Urothelium cell line (cell line): ENCODE data around the gene CTAG1A.
"Not testable (repeated sequence)": the region's sequence is repeated elsewhere in the genome, so short reads cannot be mapped to it uniquely, and the experiment has no call there.

Source experiments
- DNase-seq: peaks from one replicate; pipeline ENCODE4 v3.0.0; 2011; ENCODE audit warnings: low spot score, mixed read lengths
- FAIRE-seq: peaks from 2 replicates; lab custom pipeline; 2011; peaks lifted over from hg19 to GRCh38; lab: Jason Lieb, UNC

The CTAG1A gene

DNA sequence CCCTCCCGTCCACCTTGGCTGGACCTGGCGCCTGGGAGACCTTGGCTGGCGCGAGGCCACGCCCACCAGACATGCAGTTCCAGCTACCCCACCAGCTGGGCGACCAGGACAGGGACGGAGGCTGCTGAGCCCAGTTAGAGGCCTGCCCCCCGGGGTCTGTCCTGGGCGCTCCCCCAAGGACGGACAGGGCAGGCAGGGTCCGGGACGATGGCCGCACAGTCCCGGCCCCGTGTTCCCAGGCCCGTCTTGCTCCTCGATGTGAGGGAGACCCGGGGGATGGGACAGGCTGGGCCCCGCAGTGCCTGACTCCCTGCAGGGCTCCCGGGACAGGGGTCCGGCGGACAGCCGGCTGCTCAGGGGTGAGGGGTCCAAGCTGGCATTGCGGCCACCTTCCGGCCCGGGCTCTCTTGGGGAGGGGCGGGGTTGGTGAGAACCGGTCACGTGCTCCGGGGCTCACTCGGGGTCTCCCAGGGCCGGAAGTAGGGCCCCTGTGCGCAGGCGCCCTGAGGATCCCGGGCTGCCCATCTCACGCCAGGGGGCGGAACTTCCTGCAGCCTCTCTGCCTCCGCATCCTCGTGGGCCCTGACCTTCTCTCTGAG lies at the start of gene CTAG1A:
Gene CTAG1A (plus strand): TSS at position 549 of the 599 bp plus-strand sequence. CDS start 74 bp downstream, outside the sequence.
- not testable (repeated sequence) for DNase-seq, FAIRE-seq

DNA sequence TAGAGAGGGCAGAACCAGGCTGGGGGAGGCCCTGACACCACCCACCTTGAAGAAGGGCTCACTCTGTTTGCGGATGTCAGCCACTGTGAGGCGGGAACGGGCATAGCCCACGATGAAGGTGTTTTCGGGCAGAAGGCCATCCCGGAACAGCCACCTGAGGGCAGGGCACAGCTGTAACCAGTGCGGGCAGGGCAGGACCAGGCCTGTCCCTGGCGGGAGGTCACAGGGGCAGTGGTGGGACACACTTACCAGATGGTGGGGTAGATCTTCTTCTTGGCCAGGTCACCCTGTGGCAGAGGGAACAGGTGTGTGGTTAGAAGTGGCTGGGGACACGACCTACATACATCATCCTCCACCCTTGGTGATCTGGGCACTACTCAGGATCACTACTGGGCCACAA lies 49.0 kb upstream of the CTAG1A start:
- DNase-seq (no peak), FAIRE-seq (peak; percentile 20)

DNA sequence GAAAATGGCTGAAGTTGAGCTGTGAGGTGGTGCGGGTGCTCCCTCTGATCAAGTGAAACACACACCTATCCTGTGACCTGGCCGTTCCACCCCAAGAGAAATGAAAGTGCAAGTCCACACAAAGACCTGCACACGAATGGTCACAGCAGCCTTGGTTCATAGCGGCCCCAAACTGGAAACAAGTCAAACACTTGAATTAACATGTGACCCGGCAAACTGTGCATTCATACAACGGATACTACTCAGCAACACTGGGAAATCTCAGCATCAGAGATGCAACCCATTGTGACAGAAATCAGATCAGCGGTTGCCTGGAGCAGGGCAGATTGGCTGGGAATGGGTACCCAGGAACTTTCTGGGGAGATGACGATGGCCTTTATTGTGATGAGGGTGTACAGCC lies 45.9 kb upstream of the CTAG1A start:
- FAIRE-seq, result no peak
- no peak for DNase-seq

DNA sequence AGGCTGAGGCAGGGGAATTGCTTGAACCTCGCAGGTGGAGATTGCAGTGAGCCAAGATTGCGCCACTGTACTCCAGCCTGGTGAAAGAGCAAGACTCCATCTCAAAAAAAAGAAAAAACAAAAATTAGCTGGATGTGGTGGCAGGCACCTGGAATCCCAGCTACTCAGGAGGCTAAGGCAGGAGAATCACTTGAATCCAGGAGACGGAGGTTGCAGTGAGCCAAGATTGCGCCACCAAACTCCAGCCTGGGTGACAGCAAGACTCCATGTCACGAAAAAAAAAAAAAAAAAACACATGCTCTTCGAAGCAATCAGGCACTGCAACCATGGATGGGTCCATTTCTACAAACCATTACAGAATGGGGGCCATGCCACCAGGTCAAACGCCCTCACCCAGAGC lies 44.6 kb upstream of the CTAG1A start:
- not testable (repeated sequence) for DNase-seq, FAIRE-seq

DNA sequence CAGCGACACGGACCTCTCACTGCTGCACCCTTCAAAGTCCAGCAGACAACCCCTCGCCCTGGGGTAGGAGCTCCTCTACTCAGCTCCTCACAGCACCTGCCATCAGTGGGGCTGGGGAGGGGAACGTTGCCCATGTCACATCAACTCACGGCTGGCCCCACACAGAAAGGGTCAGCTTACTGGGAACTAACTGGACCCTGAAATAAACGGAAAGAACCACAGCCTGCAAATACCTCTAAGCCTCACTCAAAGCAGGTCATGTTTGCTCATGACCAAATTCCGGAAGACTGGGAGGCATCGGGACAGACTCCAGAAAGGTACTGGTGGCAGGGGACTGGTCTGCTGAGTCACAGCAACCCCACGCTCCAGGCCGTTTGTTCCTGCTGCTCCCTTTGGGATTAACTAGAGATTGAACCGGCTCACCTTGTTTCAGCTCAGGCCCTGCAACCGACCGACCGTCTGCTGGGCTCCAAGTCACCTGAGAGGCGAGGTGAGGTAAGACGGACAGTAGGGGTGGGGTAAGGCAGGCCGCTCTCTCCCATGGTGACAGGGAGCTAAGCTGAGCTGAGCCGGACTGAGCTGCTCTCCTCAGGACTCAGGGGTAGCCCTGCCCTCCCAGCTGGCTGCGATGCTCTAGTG lies 43.9 kb upstream of the CTAG1A start:
- DNase-seq (no peak), FAIRE-seq (no peak)

DNA sequence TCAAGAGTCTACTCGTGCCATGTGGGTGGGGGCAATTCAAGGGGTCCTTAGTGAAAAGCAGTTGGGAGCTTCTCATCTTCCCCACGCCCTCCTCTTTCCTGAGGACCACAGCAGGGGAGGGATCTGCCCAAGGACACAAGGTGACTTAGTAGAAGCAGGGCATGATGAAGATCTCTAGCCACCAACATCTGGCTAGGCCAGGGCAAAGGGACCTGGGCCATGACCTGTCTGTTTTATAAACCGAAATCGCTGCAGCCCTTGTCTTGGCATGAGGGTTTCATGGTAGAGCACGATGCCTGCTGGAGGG lies 43.4 kb upstream of the CTAG1A start:
- no peak for FAIRE-seq
- no peak for DNase-seq

DNA sequence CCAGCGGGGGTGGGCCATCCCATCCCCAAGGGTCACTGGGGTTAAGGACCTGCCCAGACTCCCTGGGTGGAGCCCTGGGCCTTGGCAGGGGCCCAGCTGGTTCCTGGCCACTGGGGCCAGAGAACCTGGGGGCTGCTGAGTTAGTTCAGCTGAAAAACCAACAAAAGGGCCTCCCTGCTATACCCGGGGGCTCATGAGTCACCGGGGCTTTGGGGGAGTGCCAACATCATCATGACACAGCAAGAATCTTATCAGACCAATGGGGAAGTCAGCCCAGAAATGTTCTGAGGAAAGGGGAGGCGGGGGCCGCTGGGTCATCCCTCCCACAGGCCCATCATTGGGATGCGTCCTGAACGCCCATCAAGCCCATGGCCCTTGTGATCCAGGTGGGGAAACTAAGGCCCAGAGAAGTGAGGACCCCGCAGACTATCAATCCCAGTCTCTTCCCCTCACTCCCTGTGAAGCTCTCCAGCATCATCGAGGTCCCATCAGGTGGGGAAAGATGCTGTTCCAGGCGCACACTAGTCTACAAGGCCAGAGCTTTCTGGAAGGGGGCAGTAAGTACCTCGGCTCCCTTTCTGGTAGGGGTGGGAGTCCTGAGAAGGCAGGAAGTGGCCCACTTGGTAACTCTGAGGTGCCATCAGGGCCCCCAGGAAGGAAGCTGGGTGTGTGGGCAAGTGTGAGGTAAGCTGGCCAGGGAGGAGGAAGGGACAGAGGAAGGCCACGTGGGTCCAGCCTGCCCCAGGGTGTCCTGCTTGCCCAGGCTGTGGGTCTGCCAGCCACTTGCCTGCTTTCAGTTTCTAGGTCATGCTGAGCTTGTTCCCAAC lies 42.8 kb upstream of the CTAG1A start:
- DNase-seq (peak; percentile 81), FAIRE-seq (no peak)

DNA sequence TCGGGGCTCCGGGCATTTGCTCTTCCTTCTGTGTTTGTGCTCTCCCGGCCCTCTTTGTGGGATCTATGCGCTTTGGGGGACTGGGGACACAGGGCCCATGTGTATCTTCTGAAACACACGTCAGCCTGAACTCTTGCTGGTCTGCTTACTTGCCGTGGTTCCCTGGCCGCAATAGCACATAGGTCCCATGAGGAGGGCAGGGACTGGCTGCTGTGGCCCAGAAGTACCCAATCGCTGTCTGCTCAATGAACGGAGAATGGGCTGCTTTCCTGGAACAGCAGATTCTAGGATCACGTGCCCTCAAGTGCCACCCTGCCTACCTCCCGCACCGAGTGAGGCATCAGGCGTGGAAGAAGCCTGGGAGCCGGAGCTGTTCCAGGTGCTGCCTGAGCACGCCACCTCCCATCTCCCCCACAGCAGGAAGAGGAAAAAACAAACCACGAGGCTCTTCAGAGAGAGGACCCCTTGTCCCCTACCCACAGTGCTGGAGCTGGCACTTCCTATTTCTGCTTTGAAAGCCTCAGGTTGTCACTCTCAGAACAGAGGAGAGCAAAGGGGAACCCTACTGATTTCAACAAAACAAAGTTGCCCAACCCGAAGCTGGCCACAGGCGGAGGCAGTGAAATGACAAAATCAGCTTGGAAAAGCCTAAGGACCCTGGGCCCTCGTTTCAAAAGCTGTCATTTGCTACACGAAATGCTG lies 42.1 kb upstream of the CTAG1A start:
- DNase-seq (no peak), FAIRE-seq (no peak)

DNA sequence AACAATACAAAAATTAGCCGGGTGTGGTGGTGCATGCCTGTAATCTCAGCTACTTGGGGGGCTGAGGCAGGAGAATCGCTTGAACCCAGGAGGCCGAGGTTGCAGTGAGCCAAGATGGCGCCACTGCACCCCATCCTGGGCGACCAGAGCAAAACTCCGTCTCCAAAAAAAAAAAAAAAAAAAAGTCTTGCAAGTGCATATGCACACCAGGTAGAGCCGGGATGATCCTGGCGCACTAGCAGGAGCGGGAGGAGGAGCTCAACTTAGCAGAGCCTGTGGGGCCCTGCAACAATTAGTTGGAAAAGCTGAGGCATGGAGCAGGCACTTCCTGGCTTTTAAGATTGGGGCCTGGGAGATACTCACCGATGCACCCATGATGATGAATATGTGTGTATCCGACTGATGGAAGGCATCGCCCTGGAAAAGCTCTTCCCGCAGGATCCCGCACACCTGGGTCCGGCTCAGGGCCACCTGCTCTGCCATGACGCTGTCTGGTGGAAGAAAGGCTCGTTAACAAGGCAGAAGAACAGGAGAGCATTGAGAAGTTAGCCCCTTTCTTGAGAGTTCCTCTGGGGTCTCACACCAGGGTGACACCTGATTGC lies 39.2 kb upstream of the CTAG1A start:
- no peak for DNase-seq
- FAIRE-seq, result no peak

DNA sequence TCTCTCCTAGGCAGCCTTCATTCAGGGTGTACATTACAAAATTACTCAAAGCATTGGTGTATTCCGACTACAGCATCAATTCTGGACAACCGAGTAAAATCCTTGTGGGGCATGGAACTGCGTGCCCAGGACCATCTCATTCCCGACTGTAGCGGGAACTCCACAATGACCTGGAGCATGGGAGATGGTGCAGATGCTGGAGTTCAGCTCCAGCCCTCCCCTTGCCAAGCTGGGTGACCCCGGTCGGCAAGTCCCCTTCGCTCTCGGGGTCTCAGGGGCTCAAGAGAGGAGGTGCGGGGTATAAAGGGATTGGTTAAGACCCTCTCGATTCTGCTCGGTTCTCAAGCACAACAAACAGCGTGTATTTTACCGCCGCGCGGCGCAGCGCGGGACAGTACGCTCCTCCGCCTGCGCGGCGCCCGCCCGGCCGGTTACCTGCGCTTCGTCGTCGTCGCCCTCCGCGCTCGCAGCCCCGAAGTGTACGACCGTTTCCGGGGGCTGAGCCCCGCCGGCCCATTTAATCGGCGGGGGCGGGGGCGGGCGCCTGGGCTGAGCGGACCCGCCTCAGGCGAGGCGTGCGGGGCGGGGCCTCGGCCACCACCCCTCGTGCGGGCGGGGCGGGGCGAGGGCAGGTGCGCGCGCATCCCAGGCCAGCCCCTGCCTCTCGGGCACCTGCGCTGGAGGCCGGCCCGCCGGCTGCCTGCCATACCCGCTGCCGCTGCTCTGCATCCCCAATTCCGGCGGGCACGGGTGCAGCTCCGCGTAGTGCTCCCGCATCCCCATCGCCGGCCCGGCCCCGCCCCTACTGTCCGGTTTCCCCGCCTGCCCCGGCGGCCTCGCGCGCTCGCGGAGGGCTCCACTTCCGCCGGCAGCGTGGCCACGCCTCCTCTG lies 38.3 kb upstream of the CTAG1A start, which contains the start of gene G6PD:
Gene G6PD (minus strand): TSS at position 493 of the 891 bp plus-strand sequence. CDS start 691 bp downstream, outside the sequence.
- no peak for FAIRE-seq
- peak; percentile 92 for DNase-seq

DNA sequence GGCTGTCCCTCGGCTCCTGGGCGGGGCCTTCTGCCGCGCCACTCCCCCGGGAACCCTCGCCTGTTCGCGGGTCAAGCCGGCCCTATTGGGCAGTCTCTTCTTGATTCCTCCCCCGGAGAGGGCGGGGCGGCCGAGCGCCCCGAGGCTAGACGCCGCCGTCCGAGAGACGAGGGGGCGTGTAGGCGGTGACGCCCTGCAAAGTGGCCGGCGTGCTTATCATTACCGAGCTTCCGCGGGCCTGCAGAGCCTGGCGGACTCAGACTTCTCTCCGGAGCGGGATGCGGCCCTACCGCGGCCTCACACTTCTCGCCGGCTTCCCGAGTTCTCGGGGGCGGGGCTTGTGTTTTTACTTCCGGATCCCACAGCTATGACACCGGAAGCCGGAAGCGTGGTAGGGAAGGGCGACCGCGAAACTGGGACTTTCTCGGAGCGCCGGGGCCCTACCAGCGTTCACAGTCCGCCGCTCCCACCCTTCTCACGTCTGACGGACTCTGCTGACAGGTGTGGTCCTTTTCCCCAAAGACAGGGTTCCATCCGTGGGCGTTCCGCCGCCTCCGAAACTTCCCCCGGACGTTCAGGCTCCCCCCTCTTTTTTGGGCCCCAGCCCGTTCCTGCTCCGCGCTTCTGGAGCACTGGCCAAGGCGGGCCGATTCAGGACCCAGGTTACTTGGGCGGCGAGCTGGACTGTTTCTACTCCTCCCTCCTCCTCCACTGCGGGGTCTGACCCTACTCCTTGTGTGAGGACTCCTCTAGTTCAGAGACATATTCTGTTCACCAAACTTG lies 37.5 kb upstream of the CTAG1A start, which contains the start of gene IKBKG:
Gene IKBKG (plus strand): TSS at position 376 of the 783 bp plus-strand sequence. CDS start 4,383 bp downstream, outside the sequence.
- FAIRE-seq (peak; percentile 65), DNase-seq (peak; percentile 93)

DNA sequence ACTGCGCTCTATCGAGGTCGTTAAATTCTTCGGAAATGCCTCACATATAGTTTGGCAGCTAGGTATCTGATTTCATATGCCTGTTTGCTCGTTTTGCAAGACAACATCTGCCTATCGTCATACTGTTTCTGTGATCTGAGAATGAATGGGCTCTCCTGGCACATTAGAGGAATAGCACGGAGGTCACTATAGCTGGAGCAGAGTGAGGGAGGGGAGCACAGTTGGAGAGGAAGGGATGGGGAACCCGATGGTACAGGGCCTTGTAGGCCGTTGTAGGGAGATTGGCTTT lies 37.0 kb upstream of the CTAG1A start:
- DNase-seq (no peak), FAIRE-seq (no peak)

DNA sequence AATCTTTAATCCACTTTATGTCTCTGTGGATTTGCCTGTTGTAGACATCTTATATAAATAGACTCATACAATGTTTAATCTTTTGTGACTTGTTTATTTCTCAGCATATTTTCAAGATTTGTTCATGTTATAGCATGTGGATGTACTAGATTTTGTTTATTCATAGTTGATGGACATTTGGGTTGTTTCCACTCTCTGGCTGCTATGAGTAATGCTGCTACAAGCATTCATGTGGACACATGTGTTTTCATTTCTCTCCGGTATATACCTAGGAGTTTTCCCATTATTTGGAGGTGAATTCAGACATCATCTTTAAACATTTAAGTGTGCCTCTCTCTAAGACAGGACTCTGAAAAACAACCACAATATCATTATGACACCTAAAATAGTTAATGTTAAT lies 35.2 kb upstream of the CTAG1A start:
- no peak for FAIRE-seq
- no peak for DNase-seq

DNA sequence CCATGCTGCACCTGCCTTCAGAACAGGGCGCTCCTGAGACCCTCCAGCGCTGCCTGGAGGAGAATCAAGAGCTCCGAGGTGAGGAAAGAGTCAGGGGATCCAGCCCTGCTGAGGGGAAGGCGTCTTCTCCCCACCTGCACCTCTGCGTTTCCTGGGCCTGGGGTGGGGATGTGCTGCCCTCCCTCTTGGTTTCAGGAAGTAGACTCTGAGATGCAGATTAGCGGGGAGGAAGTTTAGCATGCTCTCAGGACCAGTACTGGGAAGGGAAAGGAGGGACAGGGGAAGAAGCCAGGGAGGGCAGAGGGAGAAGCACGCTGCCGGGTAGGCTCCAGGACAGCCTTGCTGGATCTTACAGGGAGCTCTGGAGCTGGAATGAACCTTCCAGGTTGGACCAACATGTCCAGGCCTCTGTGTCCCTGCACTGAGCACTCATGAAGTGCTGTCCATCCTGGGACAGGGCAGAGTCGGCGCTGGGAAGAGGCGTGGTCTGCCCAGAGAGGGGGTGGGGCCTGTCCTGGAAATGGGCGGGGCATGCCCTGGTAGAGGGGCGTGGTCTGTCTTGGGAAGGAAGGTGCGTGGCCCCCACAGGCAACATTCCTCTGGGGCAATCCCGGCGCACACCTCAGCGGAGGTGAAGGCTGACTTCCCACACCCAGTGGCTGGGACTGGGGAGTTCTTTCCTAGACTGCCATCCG lies 32.7 kb upstream of the CTAG1A start:
- DNase-seq, FAIRE-seq: not testable (repeated sequence)

DNA sequence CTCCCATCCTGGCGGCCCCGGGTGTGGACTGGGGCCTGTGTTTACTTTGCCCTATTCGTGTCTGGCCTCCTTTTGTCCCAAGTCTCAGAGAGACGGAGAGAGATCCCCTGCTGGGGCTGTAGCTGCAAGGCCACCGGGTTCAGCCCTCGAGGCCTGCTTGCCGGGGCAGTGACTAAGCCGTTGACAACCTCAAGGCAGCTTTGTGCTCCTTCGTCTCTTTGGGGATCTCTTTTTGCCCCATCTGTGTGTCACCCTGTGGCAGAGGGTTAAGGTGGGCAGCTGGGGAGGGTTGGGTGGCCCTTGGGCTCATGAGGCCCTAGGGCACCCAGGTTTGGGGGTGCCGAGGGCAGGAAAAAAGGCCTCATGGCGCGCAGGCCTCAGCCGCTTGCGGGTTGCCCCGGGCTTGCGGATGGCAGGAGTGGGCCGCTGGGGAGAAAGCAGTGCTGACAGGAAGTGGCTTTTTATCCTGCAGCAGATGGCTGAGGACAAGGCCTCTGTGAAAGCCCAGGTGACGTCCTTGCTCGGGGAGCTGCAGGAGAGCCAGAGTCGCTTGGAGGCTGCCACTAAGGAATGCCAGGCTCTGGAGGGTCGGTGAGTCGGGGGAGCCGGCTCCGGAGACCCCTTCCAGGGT lies 26.8 kb upstream of the CTAG1A start:
- DNase-seq, FAIRE-seq: not testable (repeated sequence)

DNA sequence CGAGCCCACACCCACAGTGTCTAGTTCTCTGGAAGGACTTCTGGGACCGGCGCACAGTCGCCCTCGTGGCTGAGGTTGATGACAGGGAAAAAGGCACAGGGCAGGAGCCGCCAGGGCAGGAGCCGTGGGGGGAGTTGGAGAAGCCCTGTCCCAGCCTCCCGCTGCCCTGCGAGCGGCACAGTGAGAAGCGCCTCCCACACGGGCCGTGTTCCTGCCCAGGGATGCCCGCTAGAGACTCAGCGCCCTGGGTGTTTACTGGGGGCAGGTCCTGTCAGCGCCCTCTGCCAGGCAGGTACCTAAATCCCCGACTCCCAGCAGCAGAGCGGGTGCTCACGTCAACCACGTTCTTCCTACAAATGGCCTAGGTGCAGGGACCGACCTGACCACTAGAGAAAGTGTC lies 26.0 kb upstream of the CTAG1A start:
- DNase-seq, FAIRE-seq: not testable (repeated sequence)

DNA sequence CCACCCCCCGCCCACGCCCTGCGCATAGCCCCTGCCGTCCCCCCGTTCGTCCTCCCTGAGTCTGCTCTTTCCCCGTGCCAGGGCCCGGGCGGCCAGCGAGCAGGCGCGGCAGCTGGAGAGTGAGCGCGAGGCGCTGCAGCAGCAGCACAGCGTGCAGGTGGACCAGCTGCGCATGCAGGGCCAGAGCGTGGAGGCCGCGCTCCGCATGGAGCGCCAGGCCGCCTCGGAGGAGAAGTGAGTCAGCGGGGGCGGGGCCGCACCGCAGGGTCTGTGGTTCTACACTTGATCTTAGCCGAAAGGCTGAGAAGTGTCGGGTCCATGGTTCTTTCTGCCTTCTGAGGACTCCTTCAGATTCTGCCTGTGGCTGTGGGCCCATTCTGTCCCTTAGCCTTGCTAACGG lies 24.6 kb upstream of the CTAG1A start:
- not testable (repeated sequence) for FAIRE-seq, DNase-seq

DNA sequence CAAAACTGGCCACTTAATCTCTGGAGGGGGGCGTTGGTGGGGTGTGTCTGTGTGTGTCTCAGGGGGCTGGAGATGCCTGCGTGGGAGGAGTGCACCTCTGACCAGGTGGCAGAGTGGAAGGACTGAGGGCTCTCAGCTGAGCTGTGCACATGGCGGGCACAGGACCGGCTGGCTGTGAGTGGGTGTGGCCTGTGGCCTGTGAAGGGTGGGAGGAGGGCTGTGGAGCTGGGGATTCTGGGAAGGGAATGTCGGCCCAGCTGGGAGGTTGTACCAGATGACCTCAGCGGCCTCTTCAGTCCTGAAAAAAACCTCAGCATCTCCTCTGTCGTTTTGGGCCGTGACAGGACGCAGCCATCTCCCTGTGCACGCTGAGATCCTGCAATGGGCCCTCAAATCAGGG lies 22.6 kb upstream of the CTAG1A start:
- not testable (repeated sequence) for DNase-seq, FAIRE-seq
